ENCODE measurements around the gene GATAD2B. TPM values are rescaled to one million over a fixed set of nuclear protein-coding genes. Genes with fewer than 3 reads are reported as not detected.

GATAD2B gene
- total RNA-seq, 1 donor from 2014 or later: 47.0 TPM

DNA sequence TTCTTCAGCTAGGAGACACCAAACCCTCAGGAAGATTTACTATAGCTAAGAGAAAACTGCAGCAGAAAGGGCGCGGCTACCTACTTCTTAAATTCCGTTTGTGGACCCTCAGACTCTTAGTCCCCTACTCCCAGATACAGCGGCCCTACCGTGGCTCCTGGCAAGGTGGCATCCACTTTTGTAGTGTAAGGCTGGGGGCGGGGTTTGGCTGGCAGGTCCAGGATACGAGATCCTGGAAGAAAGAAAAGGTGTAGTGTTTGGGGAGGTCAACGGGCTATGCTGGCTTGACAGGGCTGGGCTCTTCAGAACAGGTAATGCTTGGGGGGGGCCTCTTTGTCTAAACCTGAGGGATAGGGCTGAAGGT is 45.2 kb upstream of the GATAD2B start:
- no peak for DNase-seq (ENCODE audit: low spot score)

DNA sequence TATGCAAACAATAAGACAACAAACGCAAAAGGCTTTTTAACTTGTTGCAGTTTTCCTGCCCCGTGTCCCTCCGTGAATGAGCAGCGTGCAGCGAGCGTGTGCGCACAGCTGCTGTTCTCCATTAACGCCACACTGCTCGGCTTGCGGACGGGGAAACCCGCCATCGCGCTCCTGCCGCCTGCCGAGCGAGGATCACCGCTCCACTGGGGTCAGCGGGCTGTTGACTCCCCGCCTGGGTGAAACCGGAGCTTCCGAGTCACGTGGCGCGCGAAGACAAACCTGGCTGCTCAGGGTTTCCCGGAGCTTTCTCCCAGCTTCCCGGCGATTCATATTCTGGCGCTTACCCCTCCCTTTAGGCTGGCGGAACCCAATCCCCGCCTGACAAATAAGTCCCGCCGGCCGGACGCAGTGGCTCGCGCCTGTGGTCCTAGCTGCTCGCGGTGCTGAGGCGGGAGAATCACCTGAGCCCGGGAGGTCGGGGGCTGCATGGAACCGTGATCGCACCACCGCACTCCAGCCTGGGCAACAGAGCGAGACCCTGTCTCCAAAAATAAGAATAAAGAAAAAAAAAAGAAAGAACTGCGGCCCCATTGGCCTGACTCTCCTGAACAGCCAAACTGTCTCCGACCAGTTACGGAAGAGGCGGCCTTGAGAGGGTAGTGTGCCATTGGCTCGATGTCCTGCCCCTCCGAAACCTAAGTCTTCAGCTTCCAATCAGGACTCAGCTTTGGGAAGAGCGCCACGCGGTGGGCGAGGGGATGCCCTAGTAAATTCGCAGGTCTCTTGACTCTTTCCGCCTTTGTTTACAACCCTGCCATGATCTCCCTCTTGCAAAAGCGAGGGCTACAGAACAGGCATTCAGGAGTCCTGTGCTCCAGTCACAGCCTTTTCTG is 44.6 kb upstream of the GATAD2B start, which contains the start of gene CREB3L4:
CREB3L4 (plus strand) TSS at position 796 of the 893 bp plus-strand sequence. CDS start 624 bp downstream, outside the sequence.
- peak within 1 kb of the TSS; percentile 98 for H3K27ac Mint-ChIP-seq (ENCODE audit: unreplicated experiment)
- H3K36me3 Mint-ChIP-seq (ENCODE audit: low read depth): no peaks in the 10 kb centered on the region
- peak within 1 kb of the TSS; percentile 95 for H3K4me3 Mint-ChIP-seq (ENCODE audit: unreplicated experiment)
- no peaks in the 10 kb centered on the region for H3K27me3 Mint-ChIP-seq (ENCODE audit: low read depth)
- TF ChIP-seq, protein P1, sequence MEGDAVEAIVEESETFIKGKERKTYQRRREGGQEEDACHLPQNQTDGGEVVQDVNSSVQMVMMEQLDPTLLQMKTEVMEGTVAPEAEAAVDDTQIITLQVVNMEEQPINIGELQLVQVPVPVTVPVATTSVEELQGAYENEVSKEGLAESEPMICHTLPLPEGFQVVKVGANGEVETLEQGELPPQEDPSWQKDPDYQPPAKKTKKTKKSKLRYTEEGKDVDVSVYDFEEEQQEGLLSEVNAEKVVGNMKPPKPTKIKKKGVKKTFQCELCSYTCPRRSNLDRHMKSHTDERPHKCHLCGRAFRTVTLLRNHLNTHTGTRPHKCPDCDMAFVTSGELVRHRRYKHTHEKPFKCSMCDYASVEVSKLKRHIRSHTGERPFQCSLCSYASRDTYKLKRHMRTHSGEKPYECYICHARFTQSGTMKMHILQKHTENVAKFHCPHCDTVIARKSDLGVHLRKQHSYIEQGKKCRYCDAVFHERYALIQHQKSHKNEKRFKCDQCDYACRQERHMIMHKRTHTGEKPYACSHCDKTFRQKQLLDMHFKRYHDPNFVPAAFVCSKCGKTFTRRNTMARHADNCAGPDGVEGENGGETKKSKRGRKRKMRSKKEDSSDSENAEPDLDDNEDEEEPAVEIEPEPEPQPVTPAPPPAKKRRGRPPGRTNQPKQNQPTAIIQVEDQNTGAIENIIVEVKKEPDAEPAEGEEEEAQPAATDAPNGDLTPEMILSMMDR (IDR thresholded peaks at IDR 0.05): peak; percentile 73
- peaks cover 51% of the 10 kb centered on the region for H3K4me1 Mint-ChIP-seq (ENCODE audit: low read depth)
- peak; percentile 95 for DNase-seq (ENCODE audit: low spot score)
- no peaks in the 10 kb centered on the region for H3K9me3 Mint-ChIP-seq (ENCODE audit: low read depth)

More for the DNA sequence above, 45.2 kb upstream of the GATAD2B start:
- Mint-ChIP-seq H3K27ac (ENCODE audit: unreplicated experiment) (peak overlapping the region; percentile 98), H3K27me3 (ENCODE audit: low read depth) (no peaks in the 10 kb centered on the region), H3K9me3 (ENCODE audit: low read depth) (no peaks in the 10 kb centered on the region), H3K4me1 (ENCODE audit: low read depth) (peaks cover 45% of the 10 kb centered on the region), H3K36me3 (ENCODE audit: low read depth) (no peaks in the 10 kb centered on the region), H3K4me3 (ENCODE audit: unreplicated experiment) (peak overlapping the region; percentile 95)
- TF ChIP-seq, protein P1 (IDR thresholded peaks at IDR 0.05): peak; percentile 28

DNA sequence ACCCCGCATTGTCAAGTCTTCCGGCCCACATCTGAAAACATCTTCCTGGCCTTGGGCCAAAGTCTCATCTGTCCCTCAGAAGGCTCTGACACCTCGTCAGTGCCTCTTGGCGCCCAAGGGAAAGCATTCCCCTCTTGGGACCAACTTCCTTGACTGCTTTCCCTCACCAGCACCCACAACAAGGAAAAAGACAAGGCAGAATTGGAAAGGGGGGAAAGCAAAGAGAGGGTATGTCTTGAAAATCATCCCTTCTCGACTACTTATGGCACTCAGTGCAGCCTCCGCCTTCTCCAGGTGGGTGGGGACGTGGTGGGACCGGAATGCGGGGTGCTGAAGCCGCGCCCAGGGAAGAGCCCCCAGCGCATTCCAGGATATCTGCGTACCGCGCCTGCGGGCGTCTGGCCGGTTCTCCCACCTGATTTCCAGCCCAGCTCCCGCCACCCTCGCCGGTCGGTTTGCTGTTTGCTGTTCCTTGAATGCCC is 41.1 kb upstream of the GATAD2B start:
- Mint-ChIP-seq H3K27ac (ENCODE audit: unreplicated experiment) (peak overlapping the region; percentile 94), H3K36me3 (ENCODE audit: low read depth) (peaks cover 4% of the 10 kb centered on the region), H3K4me3 (ENCODE audit: unreplicated experiment) (peak overlapping the region; percentile 88), H3K27me3 (ENCODE audit: low read depth) (no peaks in the 10 kb centered on the region), H3K4me1 (ENCODE audit: low read depth) (peaks cover 73% of the 10 kb centered on the region), H3K9me3 (ENCODE audit: low read depth) (no peaks in the 10 kb centered on the region)
- peak; percentile 86 for DNase-seq (ENCODE audit: low spot score)
- TF ChIP-seq, protein P1 (IDR thresholded peaks at IDR 0.05): no peak

DNA sequence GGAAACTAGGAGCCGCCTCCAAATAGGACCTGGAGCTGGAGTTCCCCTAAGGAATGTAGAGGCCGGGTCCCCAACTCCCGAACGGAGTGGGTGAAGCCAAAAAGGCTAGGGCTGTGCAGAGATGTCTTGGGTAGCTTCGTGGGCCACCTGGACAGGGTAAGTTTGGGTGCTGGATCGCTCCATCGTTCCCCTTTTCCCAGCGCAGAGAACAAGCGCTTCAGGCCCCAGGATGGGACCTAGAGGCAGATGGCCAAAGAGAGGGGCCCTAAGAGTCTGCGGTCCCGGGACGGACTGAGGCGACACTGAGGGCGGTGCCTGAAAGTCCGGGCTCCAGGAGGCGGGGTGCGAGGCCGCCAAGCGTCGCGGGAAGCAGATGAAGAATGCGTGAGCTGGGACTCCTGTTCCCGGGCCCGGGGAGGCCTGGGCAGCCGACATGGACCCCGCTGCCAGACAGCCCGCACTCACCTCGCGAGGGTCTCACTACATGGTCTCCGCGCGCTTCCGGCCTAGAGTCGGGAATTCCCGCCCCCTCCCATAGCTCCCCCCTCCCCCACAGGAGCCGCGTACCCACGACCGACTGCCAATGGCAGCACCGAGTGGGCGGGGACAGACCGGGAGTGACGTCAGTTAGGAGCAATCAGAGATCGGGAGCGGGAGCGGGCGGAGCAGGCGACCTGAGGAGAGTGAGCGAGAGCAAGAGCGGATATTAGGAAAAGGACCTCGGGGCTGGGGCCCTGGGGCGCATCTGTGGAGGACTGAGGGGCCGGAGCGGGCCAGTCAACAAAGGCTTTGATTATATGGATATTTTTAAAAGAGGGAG is 40.5 kb upstream of the GATAD2B start, which contains the start of gene SLC39A1:
SLC39A1 (minus strand) TSS at position 508 of the 820 bp plus-strand sequence. CDS start 822 bp downstream, outside the sequence.
- peak within 1 kb of the TSS; percentile 88 for H3K4me3 Mint-ChIP-seq (ENCODE audit: unreplicated experiment)
- TF ChIP-seq, protein P1 (IDR thresholded peaks at IDR 0.05): no peak
- peak within 1 kb of the TSS; percentile 94 for H3K27ac Mint-ChIP-seq (ENCODE audit: unreplicated experiment)
- H3K36me3 Mint-ChIP-seq (ENCODE audit: low read depth): peaks cover 4% of the 10 kb centered on the region
- no peaks in the 10 kb centered on the region for H3K27me3 Mint-ChIP-seq (ENCODE audit: low read depth)
- DNase-seq (ENCODE audit: low spot score): peak; percentile 99
- no peaks in the 10 kb centered on the region for H3K9me3 Mint-ChIP-seq (ENCODE audit: low read depth)
- peaks cover 73% of the 10 kb centered on the region for H3K4me1 Mint-ChIP-seq (ENCODE audit: low read depth)
